ENCODE results near the gene ST6GALNAC3.

ST6GALNAC3 gene

DNA sequence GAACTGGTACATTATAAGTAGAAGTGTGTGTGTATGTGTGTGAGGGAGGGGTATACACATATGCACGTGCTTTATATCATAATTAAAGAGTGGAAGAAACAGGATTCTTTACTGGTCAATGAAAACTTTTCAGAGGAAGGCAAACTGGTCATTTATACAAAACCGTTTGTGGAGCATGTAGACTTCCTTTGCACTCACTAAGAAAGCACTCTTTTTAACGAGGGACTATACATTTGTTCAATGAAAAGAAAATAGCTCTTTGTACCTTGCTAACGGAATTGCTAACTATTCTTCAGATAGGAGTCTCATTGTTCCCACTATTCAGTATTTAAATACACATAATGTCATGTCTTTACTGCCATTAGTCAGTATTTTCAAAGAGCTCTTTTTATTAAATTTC, 219.3 kb downstream of the ST6GALNAC3 start:
- Mint-ChIP-seq H3K36me3 (no peaks in the 10 kb centered on the region), H3K9me3 (no peaks in the 10 kb centered on the region), H3K27ac (peak overlapping the region; percentile 60), H3K27me3 (no peaks in the 10 kb centered on the region), H3K4me3 (no peak overlapping the region), H3K4me1 (peaks cover 42% of the 10 kb centered on the region)
- ATAC-seq, result no peak

DNA sequence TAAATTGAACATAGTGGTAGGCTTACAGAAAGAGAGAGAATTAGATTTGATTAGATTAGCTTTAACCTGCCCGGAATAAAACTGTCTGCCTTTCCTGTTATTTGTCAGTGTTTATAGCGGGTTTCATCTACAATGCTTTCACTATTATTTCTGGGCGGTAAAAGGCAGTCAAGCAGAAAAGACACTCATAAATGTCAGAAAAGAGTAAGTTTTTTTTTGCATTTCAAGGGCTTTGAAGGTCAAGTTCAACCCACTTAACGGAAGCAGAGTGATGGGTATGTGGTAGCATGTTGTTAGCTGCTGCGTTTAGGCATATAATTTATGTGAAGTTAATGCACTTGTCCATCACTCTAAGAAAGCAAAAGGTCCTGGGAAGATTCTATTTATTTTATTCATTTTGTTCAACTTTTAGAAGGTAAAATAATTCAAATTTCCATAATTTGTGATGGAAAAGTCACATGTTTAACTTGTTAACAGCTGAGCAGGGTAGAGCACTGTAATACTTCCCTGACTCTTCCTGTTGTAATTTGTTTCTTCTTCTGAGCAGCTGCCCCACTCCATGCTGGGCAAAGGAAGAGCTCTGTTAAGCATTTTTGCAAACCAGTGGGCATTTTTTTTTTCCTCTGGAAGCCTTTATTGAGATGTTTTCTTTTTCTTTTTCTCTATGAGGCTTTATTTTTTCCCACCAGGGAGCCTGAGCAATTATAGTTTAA, 220.1 kb downstream of the ST6GALNAC3 start:
- no peaks in the 10 kb centered on the region for H3K27me3 Mint-ChIP-seq
- H3K27ac Mint-ChIP-seq, result peak overlapping the region; percentile 60
- no peaks in the 10 kb centered on the region for H3K36me3 Mint-ChIP-seq
- peak; percentile 91 for ATAC-seq
- H3K4me3 Mint-ChIP-seq, result peak overlapping the region; percentile 21
- H3K9me3 Mint-ChIP-seq, result no peaks in the 10 kb centered on the region
- peaks cover 42% of the 10 kb centered on the region for H3K4me1 Mint-ChIP-seq

DNA sequence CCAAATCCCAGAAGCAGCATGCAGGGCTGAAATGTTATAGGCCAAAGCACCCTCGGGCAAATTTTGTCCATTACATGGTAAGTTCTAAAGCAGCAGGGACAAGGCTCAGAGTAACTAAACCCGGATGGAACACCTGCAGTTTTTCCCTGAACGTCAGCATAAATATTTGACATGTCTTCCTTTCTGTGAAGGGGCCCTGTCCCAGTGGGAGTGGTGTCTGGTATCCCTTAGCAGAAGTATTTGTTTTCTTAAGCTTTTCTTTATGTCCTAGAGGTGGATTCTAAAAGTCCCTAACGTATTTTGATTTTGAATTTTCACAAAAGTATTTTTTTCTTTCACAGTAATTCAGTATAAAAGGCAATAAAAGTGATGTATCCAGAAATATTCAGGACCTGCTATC, 223.9 kb downstream of the ST6GALNAC3 start:
- no peak overlapping the region for H3K4me3 Mint-ChIP-seq
- H3K9me3 Mint-ChIP-seq, result no peaks in the 10 kb centered on the region
- no peak overlapping the region for H3K27ac Mint-ChIP-seq
- peaks cover 20% of the 10 kb centered on the region for H3K4me1 Mint-ChIP-seq
- H3K27me3 Mint-ChIP-seq, result no peaks in the 10 kb centered on the region
- no peaks in the 10 kb centered on the region for H3K36me3 Mint-ChIP-seq
- no peak for ATAC-seq

DNA sequence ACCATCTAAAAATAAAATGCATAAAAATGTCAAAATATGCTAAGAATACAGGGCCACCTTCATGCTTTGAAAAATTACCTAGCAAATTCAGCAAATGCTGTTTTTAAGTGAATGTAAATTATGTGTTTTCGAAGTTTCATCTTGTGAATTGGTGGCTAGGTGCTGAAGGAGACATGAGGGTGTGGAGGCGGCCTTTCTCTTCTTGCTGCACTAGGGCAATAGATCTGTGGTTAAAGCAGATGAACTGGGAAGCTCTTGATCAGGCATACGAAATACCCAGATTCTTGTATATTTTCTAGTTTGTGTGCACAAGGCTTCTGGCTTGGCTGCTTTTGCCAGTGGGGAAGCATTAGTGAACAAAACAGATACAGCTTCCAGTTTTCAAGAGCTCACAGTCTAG, 224.5 kb downstream of the ST6GALNAC3 start:
- peaks cover 14% of the 10 kb centered on the region for H3K4me1 Mint-ChIP-seq
- H3K36me3 Mint-ChIP-seq, result no peaks in the 10 kb centered on the region
- H3K27me3 Mint-ChIP-seq, result no peaks in the 10 kb centered on the region
- H3K27ac Mint-ChIP-seq, result no peak overlapping the region
- no peak overlapping the region for H3K4me3 Mint-ChIP-seq
- H3K9me3 Mint-ChIP-seq, result no peaks in the 10 kb centered on the region
- ATAC-seq, result no peak

DNA sequence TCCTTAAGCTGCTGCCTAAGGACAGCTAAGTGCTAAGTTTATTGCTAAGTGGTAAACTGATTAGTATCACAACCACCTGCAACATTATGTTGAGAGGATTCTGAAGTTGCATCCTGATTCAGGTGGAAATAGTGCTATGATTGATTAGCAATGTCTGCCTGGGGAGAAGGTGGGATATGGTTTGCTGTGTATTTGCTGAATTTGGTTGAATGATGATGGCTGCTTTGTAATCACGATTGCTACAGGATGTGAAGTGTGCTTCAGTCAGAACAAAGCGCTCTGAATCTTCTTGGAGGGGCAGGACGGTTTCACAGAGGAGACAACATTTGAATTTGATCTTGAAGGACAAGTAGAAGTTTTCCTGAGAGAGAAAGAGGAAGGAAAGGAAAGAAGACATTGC, 226.0 kb downstream of the ST6GALNAC3 start:
- H3K36me3 Mint-ChIP-seq, result no peaks in the 10 kb centered on the region
- H3K4me1 Mint-ChIP-seq, result peaks cover under 1% of the 10 kb centered on the region
- no peaks in the 10 kb centered on the region for H3K27me3 Mint-ChIP-seq
- H3K4me3 Mint-ChIP-seq, result no peak overlapping the region
- no peak for ATAC-seq
- H3K9me3 Mint-ChIP-seq, result no peaks in the 10 kb centered on the region
- no peak overlapping the region for H3K27ac Mint-ChIP-seq

DNA sequence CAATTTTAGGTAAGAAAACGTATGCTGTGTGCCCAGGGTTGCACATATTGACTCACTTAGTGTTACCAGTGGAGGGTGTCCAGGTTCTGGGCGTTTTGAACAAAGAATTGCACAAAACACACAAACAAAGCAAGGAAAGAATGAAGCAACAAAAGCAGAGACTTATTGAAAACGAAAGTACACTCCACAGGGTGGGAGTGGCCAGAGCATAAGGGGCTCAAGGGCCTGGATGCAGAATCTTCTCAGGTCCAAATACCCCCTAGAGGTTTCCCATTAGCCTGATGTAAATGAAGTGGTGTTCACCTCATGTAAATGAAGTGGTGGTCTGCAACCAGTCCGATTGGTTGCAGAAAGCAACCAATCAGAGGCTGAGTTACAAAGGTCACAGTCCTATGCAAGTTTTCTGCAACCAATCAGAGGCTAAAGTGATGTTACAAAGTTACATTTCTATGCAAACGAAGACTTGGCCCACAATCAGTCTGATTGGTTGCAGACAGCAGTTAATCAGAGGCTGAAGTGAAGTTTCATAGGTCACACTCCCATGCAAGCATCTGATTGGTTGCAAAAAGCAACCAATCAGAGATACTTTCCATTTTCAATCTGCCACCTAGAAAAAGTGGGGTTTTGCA, 228.3 kb downstream of the ST6GALNAC3 start:
- no peaks in the 10 kb centered on the region for H3K27me3 Mint-ChIP-seq
- no peaks in the 10 kb centered on the region for H3K9me3 Mint-ChIP-seq
- ATAC-seq, result no peak
- H3K4me1 Mint-ChIP-seq, result no peaks in the 10 kb centered on the region
- no peak overlapping the region for H3K27ac Mint-ChIP-seq
- H3K36me3 Mint-ChIP-seq, result no peaks in the 10 kb centered on the region
- no peak overlapping the region for H3K4me3 Mint-ChIP-seq

DNA sequence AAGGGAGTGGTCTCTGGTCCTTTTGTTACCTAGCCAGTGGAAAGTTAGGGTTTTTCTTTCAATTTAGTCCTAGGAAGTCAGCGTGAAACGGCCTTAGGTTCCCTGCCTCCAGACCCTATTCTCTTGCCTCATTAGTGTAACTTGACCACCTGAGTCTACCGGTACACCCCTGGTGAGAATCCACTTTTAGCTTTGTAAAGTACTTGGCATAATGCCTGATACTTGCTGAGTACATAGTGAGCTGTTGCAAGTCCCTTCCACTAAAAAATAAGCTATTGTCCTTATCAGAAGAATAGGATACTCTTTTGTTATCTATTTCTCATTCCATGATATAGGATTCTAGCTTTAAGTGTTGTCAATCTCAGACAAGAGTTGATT, 228.8 kb downstream of the ST6GALNAC3 start:
- Mint-ChIP-seq H3K36me3 (no peaks in the 10 kb centered on the region), H3K4me3 (no peak overlapping the region), H3K4me1 (no peaks in the 10 kb centered on the region)

DNA sequence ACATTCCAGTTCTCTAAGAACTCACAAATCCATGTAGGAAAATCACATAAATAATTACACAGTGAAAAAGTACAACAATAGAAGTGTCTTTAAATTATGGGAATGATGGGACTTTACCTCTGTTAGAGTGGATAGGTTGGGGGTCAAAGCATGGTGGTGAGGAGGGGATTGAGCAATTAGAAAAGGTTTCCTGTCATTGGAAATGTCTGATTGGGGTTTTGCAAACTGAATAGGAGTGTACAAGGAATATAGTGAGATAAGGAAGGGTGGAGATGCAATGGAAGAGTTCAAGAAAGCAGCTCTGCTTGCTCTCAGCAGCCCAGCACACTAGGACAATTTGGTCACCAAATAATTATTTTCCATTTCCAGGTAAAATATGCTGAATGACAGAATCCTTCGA, 238.8 kb downstream of the ST6GALNAC3 start:
- H3K4me3 Mint-ChIP-seq, result no peak overlapping the region
- H3K27me3 Mint-ChIP-seq, result no peaks in the 10 kb centered on the region
- H3K4me1 Mint-ChIP-seq, result no peaks in the 10 kb centered on the region
- H3K9me3 Mint-ChIP-seq, result no peaks in the 10 kb centered on the region
- H3K27ac Mint-ChIP-seq, result no peak overlapping the region
- no peak for ATAC-seq
- H3K36me3 Mint-ChIP-seq, result peaks cover 6% of the 10 kb centered on the region

More for the DNA sequence above, 228.8 kb downstream of the ST6GALNAC3 start:
- Mint-ChIP-seq H3K27me3 (no peaks in the 10 kb centered on the region), H3K27ac (no peak overlapping the region), H3K9me3 (no peaks in the 10 kb centered on the region)
- no peak for ATAC-seq

DNA sequence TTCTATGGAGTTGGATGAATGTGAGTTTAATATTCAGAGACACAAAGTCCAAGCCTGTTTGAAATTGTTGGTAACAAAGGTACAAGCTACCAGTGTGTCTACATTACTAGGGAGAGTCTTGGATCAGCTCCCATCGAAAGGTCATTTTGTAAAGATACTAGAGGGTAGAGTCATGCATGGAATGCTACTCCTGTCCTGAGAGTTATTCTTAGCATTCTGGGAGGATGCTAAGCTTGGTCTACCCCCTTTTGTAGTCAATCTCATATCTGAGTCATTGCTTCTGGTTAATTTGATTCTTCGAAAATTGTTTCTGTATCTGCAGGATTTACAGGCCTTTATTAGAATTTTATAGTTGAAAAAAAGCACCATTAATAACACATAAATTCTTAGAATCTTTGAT, 240.2 kb downstream of the ST6GALNAC3 start:
- H3K4me3 Mint-ChIP-seq, result no peak overlapping the region
- H3K4me1 Mint-ChIP-seq, result no peaks in the 10 kb centered on the region
- no peaks in the 10 kb centered on the region for H3K9me3 Mint-ChIP-seq
- no peaks in the 10 kb centered on the region for H3K27me3 Mint-ChIP-seq
- H3K27ac Mint-ChIP-seq, result no peak overlapping the region
- no peak for ATAC-seq
- H3K36me3 Mint-ChIP-seq, result peaks cover 6% of the 10 kb centered on the region

DNA sequence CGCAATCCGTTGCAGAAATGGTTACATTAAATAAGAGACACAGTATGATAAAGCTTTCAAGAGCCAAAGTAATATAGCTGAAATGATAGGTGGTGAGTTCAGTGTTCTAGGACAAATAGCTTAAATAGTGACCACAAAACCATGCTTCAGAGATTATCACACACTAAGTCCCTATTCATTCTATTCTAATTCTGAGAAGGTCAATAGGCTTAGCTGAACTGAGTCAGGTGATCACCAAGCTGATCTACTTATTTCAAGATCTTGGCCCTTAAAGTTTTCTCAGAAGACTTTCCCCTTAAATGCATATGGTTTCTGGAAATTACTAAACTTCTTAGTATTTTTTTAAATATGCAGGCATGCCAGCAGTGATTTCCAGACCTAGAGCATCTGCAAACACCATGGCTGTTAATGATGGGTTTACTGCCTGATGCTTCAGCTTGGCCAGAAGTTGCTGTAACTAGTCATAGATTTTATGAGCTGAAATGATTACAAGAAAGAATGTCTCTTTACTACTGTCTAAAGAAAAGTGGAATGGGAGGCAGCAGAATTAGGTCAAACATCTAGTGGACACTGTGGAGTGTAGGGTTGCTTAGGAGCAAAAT, 242.9 kb downstream of the ST6GALNAC3 start:
- H3K27me3 Mint-ChIP-seq, result no peaks in the 10 kb centered on the region
- no peaks in the 10 kb centered on the region for H3K4me1 Mint-ChIP-seq
- H3K36me3 Mint-ChIP-seq, result peaks cover 6% of the 10 kb centered on the region
- ATAC-seq, result no peak
- no peak overlapping the region for H3K4me3 Mint-ChIP-seq
- no peak overlapping the region for H3K27ac Mint-ChIP-seq
- no peaks in the 10 kb centered on the region for H3K9me3 Mint-ChIP-seq

DNA sequence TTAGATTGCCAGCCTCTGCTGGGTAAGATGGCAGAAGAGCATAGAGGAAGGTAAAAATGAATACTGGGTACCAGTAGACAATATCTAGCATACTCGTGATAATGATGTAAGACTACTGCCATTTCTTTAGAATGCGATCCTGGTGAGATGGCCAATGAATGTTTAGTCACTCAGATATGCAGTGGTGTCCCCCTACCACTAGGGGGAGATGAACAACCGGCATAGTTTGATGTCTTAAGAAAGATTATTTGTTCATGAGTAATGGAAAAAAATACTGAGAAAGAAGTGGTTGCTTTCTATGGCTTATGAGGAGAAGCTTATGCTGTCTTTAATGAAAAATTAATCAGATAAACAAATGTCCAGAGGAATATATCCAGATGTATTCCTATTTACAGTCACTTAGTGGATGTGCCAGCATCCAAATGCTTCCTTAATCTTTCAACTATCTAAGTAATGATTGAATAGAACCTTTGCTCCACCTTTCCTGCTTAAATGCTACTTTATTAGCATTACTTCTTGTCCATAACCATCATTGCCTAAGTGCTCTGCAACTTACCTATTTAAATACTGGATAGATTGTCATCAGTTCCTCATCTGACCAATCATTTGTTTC, 256.6 kb downstream of the ST6GALNAC3 start:
- Mint-ChIP-seq H3K4me1 (no peaks in the 10 kb centered on the region), H3K36me3 (no peaks in the 10 kb centered on the region), H3K9me3 (no peaks in the 10 kb centered on the region), H3K27ac (no peak overlapping the region), H3K4me3 (no peak overlapping the region), H3K27me3 (no peaks in the 10 kb centered on the region)
- ATAC-seq, result peak; percentile 55

DNA sequence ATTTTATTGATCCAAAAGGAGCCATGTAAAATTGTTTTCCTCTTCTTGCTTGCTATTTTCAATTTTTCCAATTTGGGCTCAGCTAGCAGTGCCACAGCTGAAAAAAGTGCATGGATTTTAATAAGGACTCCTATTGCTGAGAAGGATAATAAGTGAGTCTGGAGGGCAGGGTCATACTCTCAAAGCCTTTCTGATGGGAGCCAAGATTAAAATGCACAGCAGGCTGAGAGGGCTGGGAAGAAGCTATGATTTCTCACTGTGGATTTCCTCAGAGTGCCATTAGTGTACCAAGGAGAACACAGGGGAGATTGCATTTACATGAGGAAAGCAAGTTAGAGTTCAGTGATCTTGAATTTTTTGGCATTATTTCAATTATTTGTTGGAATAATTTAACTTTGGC, 261.3 kb downstream of the ST6GALNAC3 start:
- no peaks in the 10 kb centered on the region for H3K4me1 Mint-ChIP-seq
- peaks cover 3% of the 10 kb centered on the region for H3K9me3 Mint-ChIP-seq
- ATAC-seq, result no peak
- H3K4me3 Mint-ChIP-seq, result no peak overlapping the region
- H3K27ac Mint-ChIP-seq, result no peak overlapping the region
- no peaks in the 10 kb centered on the region for H3K27me3 Mint-ChIP-seq
- H3K36me3 Mint-ChIP-seq, result no peaks in the 10 kb centered on the region

DNA sequence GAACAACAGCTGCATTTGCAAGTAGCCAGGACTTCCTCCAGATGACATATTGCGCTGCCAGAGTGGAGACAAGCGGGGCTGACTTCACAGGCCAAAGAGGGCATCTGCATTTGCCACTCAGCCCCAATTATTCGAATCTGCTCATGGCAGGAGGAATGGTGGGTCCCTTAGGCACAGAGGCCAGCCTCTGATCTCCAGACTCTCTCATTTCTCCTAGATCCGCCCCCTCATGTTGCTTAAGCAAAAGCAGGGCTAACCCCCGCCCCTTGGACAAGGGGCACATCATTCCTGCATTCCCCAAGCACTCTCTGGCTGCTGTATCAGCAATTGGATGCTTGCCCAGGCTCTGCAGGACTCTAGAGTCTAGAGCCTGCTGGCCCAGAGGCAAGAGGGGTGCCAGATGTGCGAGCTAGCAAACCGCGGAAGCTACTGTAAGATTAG, 262.4 kb downstream of the ST6GALNAC3 start:
- Mint-ChIP-seq H3K27me3 (no peaks in the 10 kb centered on the region), H3K4me1 (no peaks in the 10 kb centered on the region), H3K27ac (no peak overlapping the region), H3K4me3 (no peak overlapping the region), H3K36me3 (peaks cover 4% of the 10 kb centered on the region), H3K9me3 (peaks cover 6% of the 10 kb centered on the region)
- ATAC-seq, result no peak

DNA sequence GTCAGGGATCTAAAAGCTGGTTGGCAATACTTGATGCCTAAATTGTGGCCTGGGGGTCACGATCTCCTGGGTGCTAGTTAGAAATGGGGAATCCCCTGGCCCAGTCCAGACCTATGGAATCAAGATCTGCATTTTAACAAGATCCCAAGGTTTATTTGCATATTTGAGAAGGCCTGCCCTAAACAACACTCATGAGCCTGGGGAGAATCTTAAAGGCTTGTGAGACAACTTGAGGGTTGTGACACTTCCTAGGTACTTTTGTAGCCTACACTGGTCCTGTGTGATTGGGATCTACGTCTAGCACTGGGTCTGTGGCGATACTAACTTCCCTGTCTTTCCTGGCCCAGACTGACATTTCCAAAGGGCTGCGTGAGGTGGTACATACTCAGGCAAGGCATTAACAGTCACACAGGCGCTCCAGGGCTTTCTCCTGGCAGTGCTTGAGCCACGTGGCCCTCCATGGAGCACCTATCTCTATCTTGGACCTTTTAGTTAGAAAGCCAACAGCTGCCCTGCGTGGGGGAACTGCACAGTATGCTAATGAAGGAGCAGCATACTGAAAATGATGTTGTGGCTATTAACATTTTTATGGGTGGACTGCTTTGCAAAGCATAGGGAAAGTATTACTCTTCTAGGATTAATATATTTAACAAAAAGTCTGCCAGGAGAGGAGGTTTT, 263.1 kb downstream of the ST6GALNAC3 start:
- no peaks in the 10 kb centered on the region for H3K4me1 Mint-ChIP-seq
- H3K36me3 Mint-ChIP-seq, result peaks cover 9% of the 10 kb centered on the region
- no peaks in the 10 kb centered on the region for H3K27me3 Mint-ChIP-seq
- peaks cover 6% of the 10 kb centered on the region for H3K9me3 Mint-ChIP-seq
- no peak overlapping the region for H3K4me3 Mint-ChIP-seq
- no peak overlapping the region for H3K27ac Mint-ChIP-seq
- ATAC-seq, result no peak

DNA sequence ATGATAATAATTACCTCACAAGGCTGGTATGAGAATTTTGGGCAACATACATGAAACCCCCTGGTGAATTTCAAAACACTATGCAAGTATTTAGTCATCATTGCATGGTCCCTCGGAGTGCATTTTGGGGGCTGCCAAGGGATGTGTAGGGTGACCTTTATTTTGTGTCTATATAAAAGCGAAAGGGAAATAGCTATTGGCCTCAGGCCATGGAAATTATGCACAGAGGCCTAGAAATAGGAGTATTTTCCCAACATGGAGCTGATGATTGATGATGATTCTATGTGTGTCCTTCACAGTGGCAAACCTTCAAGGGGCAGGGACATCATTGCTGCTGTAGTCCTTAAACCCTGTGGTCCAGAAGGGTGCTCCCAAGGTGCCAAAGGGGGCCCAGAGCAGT, 265.5 kb downstream of the ST6GALNAC3 start:
- H3K9me3 Mint-ChIP-seq, result peaks cover 6% of the 10 kb centered on the region
- H3K27ac Mint-ChIP-seq, result no peak overlapping the region
- H3K27me3 Mint-ChIP-seq, result no peaks in the 10 kb centered on the region
- H3K36me3 Mint-ChIP-seq, result peaks cover 9% of the 10 kb centered on the region
- no peak overlapping the region for H3K4me3 Mint-ChIP-seq
- no peak for ATAC-seq
- H3K4me1 Mint-ChIP-seq, result no peaks in the 10 kb centered on the region
